Astrocyte (in vitro differentiated cells and primary cell): ENCODE measurements around the gene DCDC2C. TPM values are rescaled to one million over a fixed set of nuclear protein-coding genes. Genes with fewer than 3 reads are reported as not detected.

Experiments
- DNase-seq: peaks from one replicate; pipeline ENCODE4 v3.0.0-alpha.2; 2010; ENCODE audit warnings: low read depth
- FAIRE-seq: peaks from 2 replicates; lab custom pipeline; 2011; peaks lifted over from hg19 to GRCh38; lab: Jason Lieb, UNC
- H2AFZ ChIP-seq: 2 replicates; pipeline ENCODE4 v1.6.0; 2012; ENCODE audit warnings: low read depth, low read length, inconsistent platforms
- H3K27ac ChIP-seq: 2 replicates; pipeline ENCODE4 v1.5.1; 2011; ENCODE audit warnings: low read depth, low read length, inconsistent platforms
- H3K27me3 ChIP-seq: 2 replicates; pipeline ENCODE4 v1.6.0; 2011; ENCODE audit warnings: low read length, inconsistent platforms; ENCODE audit not compliant: insufficient read depth
- H3K36me3 ChIP-seq: 2 replicates; pipeline ENCODE4 v1.5.1; 2011; ENCODE audit warnings: low read length, inconsistent platforms; ENCODE audit not compliant: insufficient read depth
- H3K4me1 ChIP-seq: 2 replicates; pipeline ENCODE4 v1.5.1; 2011; ENCODE audit warnings: low read length, inconsistent platforms; ENCODE audit not compliant: insufficient read depth
- H3K4me2 ChIP-seq: 2 replicates; pipeline ENCODE4 v1.6.0; 2012; ENCODE audit warnings: low read length, inconsistent platforms
- H3K4me3 ChIP-seq: 2 replicates; pipeline ENCODE4 v1.5.1; 2011; ENCODE audit warnings: low read depth, mild to moderate bottlenecking, low read length, inconsistent platforms; ENCODE audit not compliant: insufficient read depth
- H3K79me2 ChIP-seq: 2 replicates; pipeline ENCODE4 v1.6.0; 2012; ENCODE audit warnings: mild to moderate bottlenecking, low read length, inconsistent platforms; ENCODE audit not compliant: insufficient read depth
- H3K9ac ChIP-seq: 2 replicates; pipeline ENCODE4 v1.6.0; 2012; ENCODE audit warnings: mild to moderate bottlenecking, low read length, inconsistent platforms
- H3K9me3 ChIP-seq: 2 replicates; pipeline ENCODE4 v1.5.1; 2012; ENCODE audit warnings: low read depth, mild to moderate bottlenecking, low read length, inconsistent platforms; ENCODE audit not compliant: insufficient read depth
- H4K20me1 ChIP-seq: 2 replicates; pipeline ENCODE4 v1.6.0; 2012; ENCODE audit warnings: low read length, inconsistent platforms; ENCODE audit not compliant: insufficient read depth
- H3K27ac Mint-ChIP-seq: one replicate; pipeline ENCODE4 v1.8.0; 2021; ENCODE audit warnings: mild to moderate bottlenecking, mixed read lengths; ENCODE audit not compliant: unreplicated experiment
- H3K27me3 Mint-ChIP-seq: one replicate; pipeline ENCODE4 v1.8.0; 2021; ENCODE audit warnings: low read depth, mixed read lengths; ENCODE audit not compliant: unreplicated experiment
- H3K36me3 Mint-ChIP-seq: one replicate; pipeline ENCODE4 v1.8.0; 2021; ENCODE audit warnings: low read depth, mixed read lengths; ENCODE audit not compliant: unreplicated experiment
- H3K4me1 Mint-ChIP-seq: one replicate; pipeline ENCODE4 v1.8.0; 2021; ENCODE audit warnings: low read depth, mixed read lengths; ENCODE audit not compliant: unreplicated experiment
- H3K4me3 Mint-ChIP-seq: one replicate; pipeline ENCODE4 v1.8.0; 2021; ENCODE audit warnings: mild to moderate bottlenecking, moderate library complexity, mixed read lengths; ENCODE audit not compliant: unreplicated experiment
- H3K9me3 Mint-ChIP-seq: one replicate; pipeline ENCODE4 v1.8.0; 2021; ENCODE audit warnings: mild to moderate bottlenecking, mixed read lengths; ENCODE audit not compliant: unreplicated experiment
- EZH2 ChIP-seq: IDR thresholded peaks from 2 replicates; pipeline ENCODE4 v1.6.1; 2012; ENCODE audit warnings: mild to moderate bottlenecking, low read length, inconsistent platforms; ENCODE audit not compliant: insufficient read depth
- total RNA-seq: library from RNA; stranded (reverse); gene quantifications from 2 replicates; pipeline ENCODE4 v1.2.1, GENCODE V29; 2021
- TF ChIP-seq, protein P1 (sequence below): IDR thresholded peaks from 2 replicates; pipeline ENCODE4 v1.5.1; 2011; ENCODE audit warnings: low read depth, mild to moderate bottlenecking, inconsistent platforms, low read length, moderate library complexity; ENCODE audit not compliant: insufficient read depth

Gene DCDC2C
- total RNA-seq, 1 donor from 2014 or later, result not detected

DNA sequence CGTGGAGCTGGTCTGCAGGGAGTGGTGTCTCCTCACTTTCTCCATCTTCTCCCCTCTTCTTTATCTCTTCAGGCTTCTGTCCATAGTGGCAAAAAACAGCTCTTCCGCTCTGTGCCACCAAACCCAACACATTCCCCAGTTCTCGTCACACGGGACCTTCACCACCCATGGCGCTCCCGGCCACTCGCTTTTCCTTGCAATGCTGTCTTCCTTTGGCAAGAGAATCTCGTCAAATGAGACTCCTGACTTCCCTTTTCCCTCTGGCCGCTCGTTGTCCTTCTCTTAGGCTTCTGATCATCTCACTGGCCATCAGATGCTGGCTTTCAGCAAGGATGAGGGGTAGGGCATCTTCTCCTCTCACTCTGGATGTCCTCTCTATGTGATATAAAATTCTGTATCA is 72.9 kb downstream of the DCDC2C start:
- H3K4me3 ChIP-seq, result no peak overlapping the region
- no peaks in the 10 kb centered on the region for H4K20me1 ChIP-seq
- H3K27ac Mint-ChIP-seq, result no peak overlapping the region
- no peaks in the 10 kb centered on the region for H3K36me3 Mint-ChIP-seq
- H3K9me3 ChIP-seq, result peaks cover 3% of the 10 kb centered on the region
- no peaks in the 10 kb centered on the region for H3K79me2 ChIP-seq
- H3K27me3 Mint-ChIP-seq, result peaks cover 12% of the 10 kb centered on the region
- no peak overlapping the region for H2AFZ ChIP-seq
- H3K9me3 Mint-ChIP-seq, result peaks cover 12% of the 10 kb centered on the region
- H3K9ac ChIP-seq, result no peak overlapping the region
- no peaks in the 10 kb centered on the region for H3K36me3 ChIP-seq
- H3K4me1 ChIP-seq, result no peaks in the 10 kb centered on the region
- no peak for FAIRE-seq
- H3K4me3 Mint-ChIP-seq, result no peak overlapping the region
- H3K27me3 ChIP-seq, result no peaks in the 10 kb centered on the region
- no peak for DNase-seq
- no peak overlapping the region for H3K27ac ChIP-seq
- no peaks in the 10 kb centered on the region for H3K4me1 Mint-ChIP-seq
- TF ChIP-seq EZH2, result no peak
- TF ChIP-seq, protein P1, sequence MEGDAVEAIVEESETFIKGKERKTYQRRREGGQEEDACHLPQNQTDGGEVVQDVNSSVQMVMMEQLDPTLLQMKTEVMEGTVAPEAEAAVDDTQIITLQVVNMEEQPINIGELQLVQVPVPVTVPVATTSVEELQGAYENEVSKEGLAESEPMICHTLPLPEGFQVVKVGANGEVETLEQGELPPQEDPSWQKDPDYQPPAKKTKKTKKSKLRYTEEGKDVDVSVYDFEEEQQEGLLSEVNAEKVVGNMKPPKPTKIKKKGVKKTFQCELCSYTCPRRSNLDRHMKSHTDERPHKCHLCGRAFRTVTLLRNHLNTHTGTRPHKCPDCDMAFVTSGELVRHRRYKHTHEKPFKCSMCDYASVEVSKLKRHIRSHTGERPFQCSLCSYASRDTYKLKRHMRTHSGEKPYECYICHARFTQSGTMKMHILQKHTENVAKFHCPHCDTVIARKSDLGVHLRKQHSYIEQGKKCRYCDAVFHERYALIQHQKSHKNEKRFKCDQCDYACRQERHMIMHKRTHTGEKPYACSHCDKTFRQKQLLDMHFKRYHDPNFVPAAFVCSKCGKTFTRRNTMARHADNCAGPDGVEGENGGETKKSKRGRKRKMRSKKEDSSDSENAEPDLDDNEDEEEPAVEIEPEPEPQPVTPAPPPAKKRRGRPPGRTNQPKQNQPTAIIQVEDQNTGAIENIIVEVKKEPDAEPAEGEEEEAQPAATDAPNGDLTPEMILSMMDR, result no peak
- no peak overlapping the region for H3K4me2 ChIP-seq

DNA sequence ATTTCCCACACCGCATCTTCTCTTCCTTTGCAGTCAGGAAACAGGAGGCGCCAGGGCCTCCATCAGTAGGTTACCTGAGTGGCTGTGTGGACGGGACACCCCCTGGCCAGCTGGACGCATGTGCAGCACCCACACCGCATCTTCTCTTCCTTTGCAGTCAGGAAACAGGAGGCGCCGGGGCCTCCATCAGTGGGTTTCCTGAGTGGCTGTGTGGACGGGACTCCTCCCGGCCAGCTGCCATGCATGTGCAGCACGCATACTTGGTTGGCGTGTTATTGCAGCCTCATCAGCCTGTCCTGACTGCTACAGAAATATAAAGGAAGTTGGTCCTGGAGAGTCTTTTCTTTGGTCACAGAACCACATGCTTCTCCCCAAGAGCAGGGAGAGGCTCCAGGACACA is 74.6 kb downstream of the DCDC2C start:
- Mint-ChIP-seq H3K4me3 (no peak overlapping the region), H3K4me1 (no peaks in the 10 kb centered on the region), H3K36me3 (no peaks in the 10 kb centered on the region), H3K9me3 (peaks cover 12% of the 10 kb centered on the region), H3K27me3 (peaks cover 10% of the 10 kb centered on the region), H3K27ac (no peak overlapping the region)
- TF ChIP-seq, protein P1, result no peak
- TF ChIP-seq EZH2, result no peak
- H3K27me3 ChIP-seq, result no peaks in the 10 kb centered on the region
- H4K20me1 ChIP-seq, result no peaks in the 10 kb centered on the region
- H3K4me1 ChIP-seq, result no peaks in the 10 kb centered on the region
- no peak overlapping the region for H3K4me2 ChIP-seq
- H3K9me3 ChIP-seq, result no peaks in the 10 kb centered on the region
- no peak overlapping the region for H3K27ac ChIP-seq
- no peak overlapping the region for H2AFZ ChIP-seq
- H3K36me3 ChIP-seq, result no peaks in the 10 kb centered on the region
- H3K4me3 ChIP-seq, result no peak overlapping the region
- no peak for DNase-seq
- no peaks in the 10 kb centered on the region for H3K79me2 ChIP-seq
- no peak overlapping the region for H3K9ac ChIP-seq
- no peak for FAIRE-seq

DNA sequence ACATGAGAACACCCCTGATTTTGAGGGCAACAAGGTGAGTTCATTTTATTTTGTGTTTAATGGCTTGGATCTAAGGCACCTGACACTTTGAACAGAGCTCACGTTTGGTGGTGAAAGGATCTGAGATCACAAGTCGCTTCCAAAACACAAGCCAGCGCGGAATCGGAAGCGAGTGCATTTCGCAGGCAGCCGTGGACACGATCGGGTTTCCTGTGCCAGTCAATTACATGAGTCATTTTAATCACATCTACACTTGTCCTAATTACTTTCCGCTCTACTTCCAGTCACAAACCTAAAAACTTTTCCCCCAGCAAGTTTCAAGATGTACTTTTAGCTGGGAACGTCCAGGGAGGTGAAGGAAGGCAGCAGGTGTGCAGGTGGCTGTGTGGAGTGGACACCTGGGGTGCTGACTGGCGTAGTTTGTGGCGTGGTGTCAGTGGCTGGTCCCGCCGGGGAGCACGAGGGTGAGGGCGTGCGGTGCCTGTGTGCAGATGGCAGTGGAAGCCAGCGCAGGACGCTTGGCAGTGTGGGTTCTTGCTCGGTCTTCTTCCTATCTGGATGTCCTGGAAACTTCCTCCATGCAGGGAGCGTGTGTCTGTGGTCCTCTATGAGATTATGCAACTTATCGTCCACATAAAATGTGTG is 75.6 kb downstream of the DCDC2C start:
- Histone ChIP-seq H3K4me1 (no peaks in the 10 kb centered on the region), H3K4me2 (no peak overlapping the region), H3K36me3 (no peaks in the 10 kb centered on the region), H3K27me3 (no peaks in the 10 kb centered on the region), H3K79me2 (no peaks in the 10 kb centered on the region), H4K20me1 (no peaks in the 10 kb centered on the region), H3K9ac (no peak overlapping the region), H3K9me3 (no peaks in the 10 kb centered on the region), H2AFZ (no peak overlapping the region), H3K4me3 (no peak overlapping the region), H3K27ac (no peak overlapping the region)
- no peak overlapping the region for H3K4me3 Mint-ChIP-seq
- DNase-seq (no peak), FAIRE-seq (no peak)
- H3K27me3 Mint-ChIP-seq, result peaks cover 10% of the 10 kb centered on the region
- peaks cover 12% of the 10 kb centered on the region for H3K9me3 Mint-ChIP-seq
- H3K27ac Mint-ChIP-seq, result no peak overlapping the region
- TF ChIP-seq EZH2, result no peak
- TF ChIP-seq, protein P1, result no peak
- no peaks in the 10 kb centered on the region for H3K4me1 Mint-ChIP-seq
- no peaks in the 10 kb centered on the region for H3K36me3 Mint-ChIP-seq
